ENCODE measurements around the gene BTK.

The BTK gene

DNA sequence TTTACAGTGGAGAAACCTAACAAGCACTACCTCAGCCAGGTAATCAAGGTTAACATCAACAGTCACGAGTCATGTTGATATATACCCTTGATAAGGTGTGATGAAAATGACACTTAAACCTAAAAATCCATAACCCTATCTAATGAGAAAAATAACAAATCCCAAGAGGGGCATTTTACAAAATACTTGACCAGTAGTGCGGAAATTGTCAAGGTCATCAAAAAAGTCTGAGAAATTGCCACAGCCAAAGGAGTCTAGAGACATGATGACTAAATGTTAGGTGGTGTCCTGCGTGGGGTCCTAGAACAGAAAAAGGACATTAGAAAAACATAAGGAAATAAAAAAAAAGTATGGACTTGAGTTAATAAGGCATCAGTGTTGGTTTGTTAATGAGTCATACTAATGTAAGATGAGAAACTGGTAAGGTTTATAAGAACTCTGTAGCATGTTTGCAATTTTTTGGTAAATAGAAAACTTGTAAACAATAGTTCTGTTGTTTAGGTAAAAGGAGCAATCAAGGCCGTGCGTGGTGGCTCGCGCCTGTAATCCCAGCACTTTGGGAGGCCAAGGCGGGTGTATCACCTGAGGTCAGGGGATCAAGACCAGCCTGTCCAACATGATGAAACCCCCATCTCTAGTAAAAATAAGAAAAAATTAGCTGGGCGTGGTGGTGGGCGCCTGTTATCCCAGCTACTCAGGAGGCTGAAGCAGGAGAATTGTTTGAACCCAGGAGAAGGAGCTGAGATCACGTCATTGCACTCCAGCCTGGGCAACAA is 7.7 kb upstream of the BTK start:
- no peak for DNase-seq (ENCODE audit: low spot score)

DNA sequence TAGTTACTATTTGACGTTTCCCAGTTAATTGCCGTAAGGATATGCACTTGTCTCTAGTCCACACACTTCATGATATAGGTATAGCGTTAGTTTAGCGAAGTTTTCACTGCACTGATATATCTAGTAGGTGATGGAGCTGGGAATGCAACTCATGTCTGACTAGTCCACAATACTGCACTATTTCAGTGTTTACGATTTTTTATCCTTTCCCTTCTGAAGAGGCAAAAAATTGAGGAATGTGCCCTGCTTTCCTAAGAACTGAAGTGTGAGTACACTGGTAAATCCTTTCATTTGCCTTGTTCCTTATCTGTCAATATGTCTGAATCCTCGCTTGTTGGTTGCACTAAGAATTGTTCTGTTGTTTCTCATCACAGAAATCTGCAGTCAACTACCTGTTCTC is 5.8 kb upstream of the BTK start:
- DNase-seq (ENCODE audit: low spot score): no peak

DNA sequence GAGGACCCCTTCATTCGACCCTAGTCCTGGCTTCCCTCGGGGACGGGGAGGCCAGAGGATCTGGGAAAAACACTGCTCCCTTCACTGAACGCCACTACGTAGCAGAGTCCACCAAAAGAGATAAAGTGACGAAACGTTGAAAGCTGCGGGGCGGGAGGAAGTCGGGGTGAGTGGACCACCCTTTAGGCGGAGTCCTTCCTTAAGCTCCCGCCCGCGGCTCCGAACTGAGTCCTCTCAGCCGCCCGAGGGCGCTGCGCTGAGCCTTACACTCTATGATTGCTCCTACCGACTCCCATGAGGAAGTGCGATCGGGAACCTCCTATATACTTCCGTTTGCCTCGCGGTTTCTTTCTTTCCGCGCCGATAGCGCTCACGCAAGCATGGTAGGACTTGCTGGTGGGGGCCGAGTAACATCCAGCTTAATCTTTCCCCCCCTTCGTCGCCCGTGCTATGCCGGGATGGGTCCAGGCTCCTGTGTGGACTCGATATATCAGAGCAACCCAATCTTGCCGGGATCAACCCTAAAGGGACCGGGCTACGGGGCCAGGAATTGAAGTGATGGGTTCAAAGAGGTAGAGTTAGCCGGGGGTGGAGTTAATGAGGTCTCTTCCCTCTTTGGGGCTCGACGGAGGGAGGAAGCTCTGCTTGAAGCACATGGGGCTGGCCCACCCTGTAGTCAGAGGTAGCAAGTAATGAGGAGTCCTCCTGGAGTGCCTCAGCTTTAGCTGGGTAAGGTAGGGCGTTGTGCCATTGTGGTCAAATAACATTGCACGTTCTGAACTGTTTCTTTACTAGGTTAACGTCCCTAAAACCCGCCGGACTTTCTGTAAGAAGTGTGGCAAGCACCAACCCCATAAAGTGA is 4.9 kb upstream of the BTK start, which contains the start of gene RPL36A:
TSS of gene RPL36A (plus strand) at position 348 of the 862 bp plus-strand sequence. CDS start at position 381, 33 bp downstream.
- DNase-seq (ENCODE audit: low spot score): peak; percentile 82

DNA sequence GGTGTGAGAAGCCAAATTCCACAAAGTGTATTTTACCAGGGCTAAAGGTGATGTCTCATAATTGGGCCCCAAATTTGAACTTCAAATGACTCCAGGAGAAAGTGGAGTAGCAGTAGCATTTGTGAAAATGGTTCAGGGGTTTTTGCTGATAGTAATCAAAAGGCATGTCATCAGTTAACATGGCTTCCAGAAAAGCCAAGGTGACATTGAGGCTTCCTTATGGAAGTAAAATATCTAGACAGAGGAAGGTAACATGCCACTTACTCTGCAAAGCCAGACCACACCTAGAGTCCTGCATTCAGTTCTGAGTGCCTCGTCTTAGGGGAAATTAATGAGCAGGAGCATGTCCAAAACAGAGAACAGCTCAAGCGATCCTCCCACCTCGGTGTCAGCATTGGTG is 2.6 kb upstream of the BTK start:
- DNase-seq (ENCODE audit: low spot score): no peak

DNA sequence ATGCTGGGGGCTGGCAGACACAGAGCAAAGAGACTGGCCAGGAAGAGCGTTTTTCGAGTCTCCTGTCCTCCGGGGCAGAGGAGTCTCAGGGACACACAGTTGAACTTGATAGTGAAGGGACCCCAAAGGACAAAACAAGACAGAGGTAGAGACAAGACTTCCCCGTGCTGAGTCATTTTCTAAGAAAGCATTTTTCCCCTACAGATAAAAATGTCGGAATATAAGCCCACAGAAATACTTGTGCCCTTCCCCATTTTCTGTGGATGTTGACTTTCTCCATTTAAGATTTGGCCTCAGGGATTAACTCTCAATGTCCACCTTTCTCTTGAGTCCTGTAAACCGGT is 523 bp upstream of the BTK start:
- no peak for DNase-seq (ENCODE audit: low spot score)

DNA sequence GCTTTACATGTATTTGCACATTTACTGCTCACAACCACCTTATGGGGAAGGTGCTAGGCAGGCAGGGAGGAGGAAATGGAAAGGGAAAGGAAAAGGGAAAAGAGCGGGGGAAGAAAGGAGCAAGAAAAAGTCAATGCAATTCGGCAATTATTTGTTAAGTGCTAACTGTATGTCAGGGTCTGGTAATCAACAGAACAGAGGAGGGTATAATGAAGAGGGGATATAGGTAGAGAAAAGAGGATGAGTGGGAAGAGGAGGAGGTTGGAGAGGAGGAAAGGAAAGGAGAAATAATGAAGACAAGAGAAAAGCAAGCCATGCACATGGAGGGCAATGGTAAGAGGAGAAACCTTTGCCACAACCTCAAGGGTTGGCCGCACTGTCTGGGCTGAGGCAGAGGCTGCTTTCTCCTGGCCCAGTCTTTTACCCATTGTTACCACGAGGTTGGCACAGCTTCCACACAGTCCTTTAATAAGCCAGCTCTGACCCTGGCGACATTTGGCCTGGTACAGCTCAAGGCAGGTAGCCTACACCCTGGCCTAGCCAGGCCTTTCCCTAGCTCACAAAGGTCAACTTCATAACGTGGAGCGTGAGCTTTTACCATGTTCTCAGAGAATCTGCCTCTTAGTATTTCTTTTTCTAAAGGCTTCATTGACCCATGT is 836 bp downstream of the BTK start:
- DNase-seq (ENCODE audit: low spot score): no peak

DNA sequence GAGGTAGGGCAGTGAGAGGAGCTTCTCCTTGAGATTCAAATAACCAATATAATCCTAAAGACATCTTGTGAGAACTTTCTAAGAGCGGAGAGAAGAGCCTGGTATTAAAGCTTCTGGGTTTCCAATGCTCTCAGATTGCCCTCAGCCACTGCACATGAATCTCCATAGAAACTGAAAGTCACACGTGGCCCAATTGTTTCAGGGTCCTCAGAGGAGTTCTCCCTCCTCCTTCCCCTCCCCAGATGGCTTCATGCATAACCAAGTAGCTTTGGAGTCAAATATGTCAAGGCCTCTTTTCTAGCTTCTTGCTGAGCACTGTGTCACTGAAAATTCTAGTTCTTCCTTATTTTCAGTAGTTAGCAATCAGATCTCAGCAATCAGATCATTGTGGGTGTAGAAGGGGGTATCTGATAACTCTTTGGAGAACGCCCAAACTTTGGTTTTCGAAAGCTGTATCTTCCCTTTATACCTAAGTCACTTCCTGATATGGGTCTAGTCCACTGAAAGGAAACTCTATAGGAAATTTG is 2.2 kb downstream of the BTK start:
- no peak for DNase-seq (ENCODE audit: low spot score)

DNA sequence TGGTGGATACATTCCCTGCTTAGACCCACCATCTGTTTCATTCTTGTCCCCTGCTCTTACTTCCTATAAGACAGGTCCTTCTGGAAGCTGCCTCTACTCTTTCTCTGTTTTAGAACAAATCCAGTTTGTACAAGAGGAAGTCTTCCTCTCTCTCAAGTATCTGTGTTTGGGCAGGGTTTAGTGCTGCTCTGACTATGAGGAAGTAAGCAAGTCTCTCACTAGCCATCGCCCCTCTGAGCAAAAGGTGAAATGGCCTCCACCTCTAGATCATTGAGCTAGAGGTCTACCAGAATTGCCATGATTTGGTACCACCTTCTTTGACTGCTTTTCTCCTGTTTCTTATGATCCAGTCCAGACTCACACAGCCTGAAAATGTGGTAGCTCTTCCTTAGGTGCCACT is 8.4 kb downstream of the BTK start:
- no peak for DNase-seq (ENCODE audit: low spot score)

DNA sequence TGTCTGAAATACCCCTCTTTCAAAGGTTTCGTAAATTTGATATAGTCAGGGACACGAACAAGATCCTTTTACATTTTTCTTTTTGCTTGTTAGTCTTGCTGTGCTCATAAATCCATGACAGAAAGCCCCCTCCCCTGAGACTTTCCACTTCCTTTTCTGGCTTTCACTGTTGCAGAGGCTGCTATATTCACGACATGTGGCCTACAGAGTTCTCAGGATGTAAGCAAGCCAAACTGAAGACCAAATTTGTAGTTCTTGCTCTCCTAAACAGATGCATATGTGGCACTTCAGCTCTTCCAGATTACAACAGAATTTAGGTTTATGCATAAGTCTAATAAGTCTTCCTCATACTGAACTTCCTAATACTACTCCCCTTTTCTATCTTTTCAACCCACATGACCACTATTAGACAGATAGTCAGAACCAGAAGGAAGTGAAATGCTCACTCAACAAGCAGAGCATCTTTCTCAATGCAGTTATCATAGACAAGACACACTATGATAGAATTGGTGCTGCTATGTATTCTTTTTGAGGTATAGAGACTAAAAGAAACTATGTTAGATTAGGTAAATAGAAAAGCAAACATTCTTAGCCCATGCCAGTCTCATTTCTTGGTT is 15.0 kb downstream of the BTK start:
- DNase-seq (ENCODE audit: low spot score): no peak

DNA sequence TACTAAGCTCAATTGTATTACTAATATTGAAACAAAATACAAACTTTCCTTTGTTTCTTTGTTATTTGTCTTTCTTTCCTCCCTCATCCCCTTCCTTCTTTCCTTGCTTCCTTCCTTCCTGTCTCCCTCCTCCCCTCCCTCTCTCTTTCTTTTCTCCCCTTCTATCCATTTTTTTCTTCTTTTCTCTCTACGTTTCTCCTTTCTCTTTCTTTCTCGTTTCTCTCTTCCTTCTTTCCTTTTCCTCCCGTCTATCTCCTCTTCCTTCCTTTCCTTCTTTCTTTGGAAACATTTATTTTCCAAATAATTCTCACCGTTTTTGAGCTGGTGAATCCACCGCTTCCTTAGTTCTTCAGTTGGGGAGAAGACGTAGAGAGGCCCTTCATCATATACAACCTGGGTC is 16.3 kb downstream of the BTK start:
- no peak for DNase-seq (ENCODE audit: low spot score)

DNA sequence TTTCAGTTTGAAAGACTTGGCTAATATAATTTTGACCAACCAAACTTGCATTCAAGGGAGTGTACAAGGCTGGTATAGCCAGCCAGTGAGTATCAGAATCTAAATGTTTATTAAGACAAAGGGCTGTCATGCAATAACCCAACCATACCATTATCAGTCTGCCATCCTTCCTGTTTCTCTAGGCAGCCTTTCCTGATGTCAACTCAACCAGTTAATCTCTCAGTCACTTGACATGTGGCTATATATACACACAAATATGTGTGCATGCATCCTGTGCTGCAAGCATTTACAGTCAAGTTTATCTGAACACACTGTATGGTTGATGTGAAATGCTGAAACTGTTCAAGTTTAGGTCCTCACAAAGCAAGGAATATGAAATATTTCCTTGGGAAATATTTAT is 17.2 kb downstream of the BTK start:
- no peak for DNase-seq (ENCODE audit: low spot score)

DNA sequence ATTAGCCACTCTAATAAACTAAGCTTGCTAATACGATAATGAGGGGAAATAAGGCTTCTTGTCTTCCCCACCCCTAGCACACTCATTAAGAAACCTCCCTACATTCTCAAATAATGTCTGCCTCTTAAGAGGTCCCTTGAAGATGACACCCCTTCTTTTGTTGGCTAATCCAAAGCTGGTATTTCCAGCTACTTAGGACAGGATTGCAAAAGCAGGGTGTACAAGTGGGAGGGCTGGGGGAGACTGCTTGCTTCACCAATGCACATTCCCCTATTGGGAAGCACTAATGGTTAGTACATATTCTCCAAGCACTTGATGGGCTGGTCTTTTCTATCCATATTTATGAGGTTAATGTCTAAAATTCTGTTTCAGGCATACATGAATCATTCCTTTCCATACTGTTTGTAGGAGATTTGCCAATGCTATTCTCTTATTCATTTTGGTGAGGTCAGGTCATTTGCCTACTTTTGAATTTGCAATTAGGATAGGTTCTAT is 20.6 kb downstream of the BTK start:
- no peak for DNase-seq (ENCODE audit: low spot score)

DNA sequence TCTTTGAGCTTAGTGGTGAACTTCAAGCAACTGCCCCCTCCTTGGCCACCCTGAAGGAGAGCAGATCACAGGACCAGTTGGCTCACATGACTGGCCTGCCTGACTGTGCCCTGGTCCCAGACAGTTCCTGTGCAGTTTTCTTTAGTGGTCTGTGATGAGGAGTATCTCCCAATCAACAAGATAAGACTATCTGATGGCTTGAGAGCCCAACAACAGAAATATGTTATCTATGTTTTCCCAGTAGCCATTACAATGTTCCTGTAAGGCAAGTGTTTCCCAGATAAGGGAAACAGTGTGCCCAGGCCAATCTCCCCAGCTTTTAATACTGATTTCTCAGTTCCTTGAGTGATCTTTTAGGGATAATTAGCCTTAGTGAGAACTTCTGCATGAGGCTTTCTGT is 23.2 kb downstream of the BTK start:
- no peak for DNase-seq (ENCODE audit: low spot score)

DNA sequence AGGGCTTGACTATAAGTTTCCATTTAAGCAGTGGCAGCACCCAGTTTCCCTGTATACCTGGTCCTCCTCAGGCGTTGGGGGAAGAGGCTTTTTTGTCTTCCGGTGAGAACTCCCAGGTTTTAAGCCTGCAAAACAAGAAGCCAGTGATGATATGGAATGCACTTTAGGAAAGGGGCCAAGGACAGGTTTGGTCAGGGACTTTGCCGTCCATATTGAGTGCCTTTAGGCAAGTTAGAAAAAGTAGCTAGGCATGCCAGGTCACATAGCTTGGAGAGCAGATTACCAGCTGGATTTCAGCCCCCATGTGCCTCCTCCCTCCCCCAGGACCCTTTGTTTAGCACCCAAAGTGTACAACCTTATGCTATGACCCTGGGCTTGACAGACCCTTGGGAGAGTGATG is 23.9 kb downstream of the BTK start:
- DNase-seq (ENCODE audit: low spot score): no peak

DNA sequence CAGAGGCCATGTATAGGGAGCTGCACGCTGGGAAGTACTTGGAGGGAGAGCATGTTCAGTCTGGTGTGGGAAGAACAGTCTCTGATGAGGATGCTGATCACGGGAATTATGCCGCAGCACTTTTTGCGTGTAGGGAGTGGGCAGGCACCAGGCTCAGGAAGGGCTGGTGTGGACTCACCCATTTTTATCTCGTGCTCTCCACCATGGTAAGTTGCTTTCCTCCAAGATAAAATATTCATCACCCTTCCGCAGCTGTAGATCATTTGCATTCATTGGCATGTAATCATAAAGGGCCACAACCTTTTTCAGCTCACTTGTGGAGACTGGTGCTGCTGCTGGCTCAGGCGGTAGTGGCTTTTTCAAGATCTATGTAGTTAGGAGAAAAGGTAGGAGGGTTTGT is 25.6 kb downstream of the BTK start:
- DNase-seq (ENCODE audit: low spot score): no peak

DNA sequence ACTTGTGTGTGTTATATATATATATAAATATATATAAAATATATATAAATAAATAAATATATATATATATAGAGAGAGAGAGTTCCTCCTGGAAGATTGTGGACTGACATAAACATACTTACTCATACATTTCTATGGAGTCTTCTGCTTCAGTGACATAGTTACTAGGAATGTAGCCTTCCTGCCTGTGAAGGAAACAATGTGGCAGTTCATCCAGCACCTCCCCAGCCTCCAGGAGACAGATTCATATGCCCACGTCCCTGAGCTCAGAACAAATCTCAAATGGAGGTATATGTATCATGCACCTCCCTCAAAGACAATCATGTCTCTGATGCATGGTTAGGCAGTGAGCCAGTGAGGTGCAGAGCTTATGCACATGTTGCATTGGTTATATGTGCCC is 26.0 kb downstream of the BTK start:
- DNase-seq (ENCODE audit: low spot score): no peak

DNA sequence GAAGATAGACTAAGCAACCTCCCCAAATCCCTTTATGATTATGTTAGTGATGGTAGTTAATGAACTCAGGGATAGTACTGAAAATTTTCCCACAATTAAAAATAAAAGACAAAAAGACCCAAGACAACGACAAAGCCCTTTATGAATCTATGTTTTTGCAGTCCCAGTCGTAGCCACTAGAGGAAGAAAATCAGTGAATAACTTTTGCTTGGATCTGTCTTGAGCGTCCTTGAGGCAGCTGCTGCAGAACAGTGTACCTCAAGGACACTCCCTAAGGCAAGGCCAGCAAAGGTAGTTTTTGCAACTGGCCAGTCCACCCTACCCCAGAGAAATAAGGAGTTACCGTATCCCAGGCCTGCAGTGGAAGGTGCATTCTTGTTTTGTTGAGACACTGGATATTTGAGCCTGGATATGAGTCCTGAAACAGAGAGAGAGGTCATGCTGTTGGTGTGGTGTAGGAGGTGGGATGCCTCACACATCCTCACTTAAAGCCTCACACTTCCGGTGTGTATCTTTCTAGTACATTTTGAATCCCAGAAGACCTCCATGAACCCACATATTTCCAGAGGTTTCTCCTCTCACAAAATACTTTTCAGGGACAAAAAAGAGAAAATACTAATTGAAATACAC is 28.7 kb downstream of the BTK start:
- no peak for DNase-seq (ENCODE audit: low spot score)

DNA sequence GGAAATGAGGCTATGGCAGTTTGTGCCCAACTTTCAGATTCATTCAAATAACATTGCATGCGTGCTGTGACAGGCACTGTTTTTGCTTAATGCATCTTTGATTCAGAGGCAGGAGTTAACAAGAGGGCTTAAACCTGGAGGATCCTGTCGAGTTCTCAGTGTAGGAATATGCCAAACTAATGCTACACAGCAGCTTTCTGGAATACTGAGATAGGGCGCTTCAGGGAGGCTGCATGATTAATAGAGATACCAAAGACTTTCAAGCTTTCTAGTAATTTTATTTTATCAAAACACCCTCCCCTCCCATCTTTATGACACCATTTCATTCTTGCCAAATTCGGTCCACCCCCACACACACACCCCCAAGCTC is 36.8 kb downstream of the BTK start:
- no peak for DNase-seq (ENCODE audit: low spot score)

DNA sequence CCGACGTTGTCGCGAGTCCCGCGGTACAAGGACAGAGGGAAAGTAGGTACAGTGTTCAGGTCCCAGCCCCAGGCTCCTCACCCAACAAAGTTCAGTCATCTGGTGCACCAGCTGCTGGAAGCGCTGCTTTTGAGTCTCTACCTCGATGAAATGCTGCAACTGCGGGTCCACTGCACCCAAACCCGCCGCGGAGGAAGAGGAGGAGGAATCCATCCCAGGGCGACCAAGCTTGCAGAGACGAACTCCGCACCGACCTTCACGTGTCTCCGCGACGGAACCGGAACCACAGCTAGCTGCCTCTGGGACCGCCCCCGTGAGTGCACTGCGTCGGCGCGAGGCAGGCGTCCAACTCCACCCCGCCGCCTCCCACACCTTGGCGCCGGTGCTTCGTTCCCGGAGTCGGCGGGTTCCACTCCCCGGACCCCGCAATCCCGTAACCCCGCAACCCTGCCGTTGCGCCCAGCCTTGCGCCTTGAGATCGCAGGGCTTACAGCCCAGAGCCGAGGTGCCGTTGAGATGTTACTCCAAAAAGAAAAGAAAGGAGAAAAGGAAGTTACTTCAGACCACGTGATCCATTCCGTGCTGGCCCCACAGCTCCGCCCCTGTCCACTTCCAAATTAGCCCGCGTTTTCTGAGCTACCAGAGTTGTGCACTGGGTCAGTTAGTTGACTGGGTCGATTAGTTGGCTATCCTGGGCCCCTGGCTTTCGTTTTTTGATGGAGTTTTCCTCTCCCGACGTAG is 37.4 kb downstream of the BTK start, which contains the start of gene TIMM8A:
TSS of gene TIMM8A (minus strand) at position 291 of the 741 bp plus-strand sequence. CDS start at position 213, 78 bp downstream.
- peak; percentile 65 for DNase-seq (ENCODE audit: low spot score)

DNA sequence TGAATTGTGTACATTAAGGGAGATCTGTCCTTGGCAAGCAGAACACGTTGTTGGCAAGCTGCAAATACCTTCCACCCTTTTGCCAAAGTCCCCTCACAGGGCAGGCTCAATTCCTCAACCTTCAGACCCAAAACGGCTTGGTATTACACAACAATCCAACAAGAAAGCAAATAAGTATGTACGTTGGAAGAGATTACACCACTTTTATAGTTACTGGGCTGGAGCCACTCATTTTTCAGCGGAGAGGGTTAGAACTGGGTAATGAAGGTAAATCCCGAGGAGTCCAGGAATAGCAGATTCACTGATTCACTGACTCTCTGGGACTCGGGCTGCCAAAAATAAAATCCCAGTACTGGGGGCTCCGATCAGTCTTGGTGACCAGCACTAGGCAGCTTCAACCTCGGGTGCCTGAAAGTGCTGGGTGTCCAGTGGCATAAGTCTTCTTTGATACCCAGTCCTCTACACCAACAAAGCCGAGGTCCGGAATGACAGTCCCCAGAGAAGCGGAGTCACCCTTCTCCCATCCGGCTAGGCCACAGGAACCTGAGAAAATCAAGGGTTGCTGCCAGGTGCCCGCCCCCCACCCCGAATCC is 38.0 kb downstream of the BTK start:
- no peak for DNase-seq (ENCODE audit: low spot score)
